ENCODE data around the gene TRDN.
"Not testable (repeated sequence)": the region's sequence is repeated elsewhere in the genome, so short reads cannot be mapped to it uniquely, and the experiment has no call there.

TRDN gene

GRCh38 chr6:123629258-123629941 is 7.3 kb downstream of the TRDN start:
- DNase-seq = peak; percentile 56

DNA sequence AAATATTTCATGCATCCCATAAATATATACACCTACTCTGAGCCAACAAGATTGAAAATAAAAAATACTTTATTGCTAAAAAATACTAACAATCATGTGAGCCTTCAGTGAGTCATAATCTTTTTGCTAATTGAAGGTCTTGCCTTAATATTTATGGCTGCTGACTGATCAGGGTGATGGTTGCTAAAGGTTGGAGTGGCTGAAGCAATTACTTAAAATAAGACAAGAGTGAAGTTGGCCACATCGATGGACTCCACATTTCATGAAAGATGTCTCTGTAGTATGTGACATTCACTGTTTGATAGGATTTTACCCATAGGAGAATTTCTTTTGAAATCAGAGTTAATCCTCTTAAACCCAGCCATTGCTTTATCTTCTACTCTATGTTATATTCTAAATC is 11.1 kb downstream of the TRDN start:
- no peak for DNase-seq

DNA sequence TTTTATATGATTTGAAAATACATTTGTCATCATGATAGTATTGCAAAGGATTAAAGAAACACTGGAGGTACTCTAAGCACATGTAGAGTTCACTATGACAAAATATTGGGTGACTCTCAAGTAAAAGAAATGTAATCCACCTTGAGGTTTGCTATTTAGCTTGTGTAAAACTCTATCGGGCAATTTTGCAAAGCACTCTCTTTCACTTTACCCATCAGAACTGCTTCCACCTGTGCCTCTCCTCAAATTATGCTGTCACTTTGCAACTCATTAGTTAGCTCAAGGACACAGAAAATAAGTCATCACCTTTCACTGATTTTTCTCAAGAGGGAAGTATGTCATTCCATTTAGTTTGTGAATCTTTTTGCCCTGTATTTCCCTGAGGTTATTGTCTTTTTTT is 14.0 kb downstream of the TRDN start:
- no peak for DNase-seq

GRCh38 chr6:123619156-123619555 is 17.6 kb downstream of the TRDN start:
- DNase-seq = no peak

GRCh38 chr6:123616942-123617341 is 19.8 kb downstream of the TRDN start:
- no peak for DNase-seq

- DNase-seq = no peak
Observed at GRCh38 chr6:123616016-123616415, 20.7 kb downstream of the TRDN start.

- no peak for DNase-seq
Observed at GRCh38 chr6:123610779-123611178, 26.0 kb downstream of the TRDN start.

- DNase-seq = no peak
Observed at GRCh38 chr6:123604067-123604466, 32.7 kb downstream of the TRDN start.

DNA sequence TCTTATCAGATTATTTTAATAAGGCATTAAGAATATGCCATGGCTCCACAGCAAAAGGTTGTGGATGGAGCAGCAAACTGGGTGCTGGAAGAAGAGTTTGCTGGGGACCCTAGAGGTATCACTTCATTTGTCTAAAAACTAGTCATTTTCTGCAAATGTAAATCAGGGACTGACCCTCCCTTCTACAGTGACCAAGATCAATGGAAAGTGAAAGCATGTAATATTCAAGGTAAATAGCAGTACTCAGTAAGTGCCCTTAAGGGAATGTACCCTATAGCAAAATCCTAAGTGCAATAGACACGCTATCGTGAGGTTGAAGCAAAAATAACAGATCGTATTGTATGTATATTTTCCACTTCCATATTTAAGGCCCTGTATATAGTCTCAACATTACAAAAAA is 38.7 kb downstream of the TRDN start:
- no peak for DNase-seq

GRCh38 chr6:123594776-123595175 is 42.0 kb downstream of the TRDN start:
- DNase-seq = no peak

DNA sequence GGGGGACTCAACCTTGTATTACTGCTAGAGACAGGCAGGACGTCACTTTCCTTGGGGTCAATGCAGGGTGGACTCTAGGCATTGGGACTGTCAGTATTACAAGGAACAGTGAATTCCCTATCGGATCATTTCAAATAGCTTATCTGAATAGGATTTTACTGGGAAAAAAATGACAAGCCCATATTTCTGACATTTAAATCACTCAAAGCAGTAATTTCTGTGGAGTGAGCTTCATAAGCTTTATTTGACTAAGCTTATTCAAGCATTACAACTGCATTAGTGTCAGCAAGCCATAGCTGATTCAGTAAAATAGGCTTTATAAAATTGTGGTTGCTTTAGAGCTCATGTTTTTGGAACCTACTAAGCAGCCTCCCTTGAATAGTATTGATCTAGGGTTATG is 44.3 kb downstream of the TRDN start:
- DNase-seq = no peak

- DNase-seq = no peak
Observed at GRCh38 chr6:123589973-123590372, 46.8 kb downstream of the TRDN start.

DNA sequence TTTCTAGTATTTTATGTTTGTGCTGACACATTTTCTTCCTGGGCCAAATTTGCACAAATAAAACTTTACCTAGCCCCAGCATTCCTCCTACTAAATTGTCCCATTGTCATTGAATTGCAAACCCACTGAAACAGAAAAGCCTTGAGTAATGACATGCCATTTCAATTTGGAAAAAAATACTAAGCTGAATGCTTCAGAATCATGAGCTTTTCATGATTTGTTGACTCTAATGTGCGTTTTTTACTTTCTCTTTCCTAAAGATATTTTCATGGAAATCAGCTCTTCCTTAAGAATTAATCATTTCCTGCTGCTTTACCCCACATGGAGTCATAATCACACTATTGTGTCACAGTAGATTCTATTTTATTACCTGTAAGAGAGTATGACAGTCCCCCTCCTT is 47.4 kb downstream of the TRDN start:
- DNase-seq = no peak

- no peak for DNase-seq
Observed at GRCh38 chr6:123588546-123588895, 48.2 kb downstream of the TRDN start.

DNA sequence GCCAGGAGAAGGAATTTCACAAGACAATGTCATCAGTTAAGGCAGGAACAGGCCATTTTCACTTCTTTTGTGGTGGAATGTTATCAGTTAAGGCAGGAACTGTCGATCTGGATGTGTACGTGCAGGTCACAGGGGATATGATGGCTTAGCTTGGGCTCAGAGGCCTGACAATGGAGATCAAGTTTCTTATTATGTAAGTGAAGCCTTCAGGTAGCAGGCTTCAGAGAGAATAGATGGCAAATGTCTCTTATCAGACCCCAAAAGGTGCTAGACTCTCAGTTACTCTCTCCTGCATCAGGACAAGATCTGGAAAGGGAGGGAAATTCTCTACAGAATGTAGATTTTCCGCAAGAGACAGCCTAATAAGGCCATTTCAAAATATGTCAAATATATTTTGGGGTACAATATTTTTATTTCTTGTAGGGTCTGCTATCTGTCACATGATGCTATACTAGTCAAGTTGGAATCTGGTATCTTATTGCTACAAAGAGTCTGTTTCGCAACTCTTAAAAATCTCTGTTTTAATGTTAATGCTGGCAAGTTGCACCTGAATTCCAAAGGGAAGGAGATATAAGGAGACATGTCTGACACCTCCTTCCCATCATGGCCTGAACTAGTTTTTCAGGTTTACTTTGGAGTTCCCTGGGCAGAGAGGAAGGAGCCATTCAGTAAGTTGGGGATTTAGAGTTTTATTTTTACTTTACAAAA is 48.8 kb downstream of the TRDN start:
- no peak for DNase-seq

GRCh38 chr6:123587407-123587806 is 49.3 kb downstream of the TRDN start:
- not testable (repeated sequence) for DNase-seq

GRCh38 chr6:123580331-123580730 is 56.4 kb downstream of the TRDN start:
- no peak for DNase-seq

GRCh38 chr6:123575188-123575587 is 61.6 kb downstream of the TRDN start:
- no peak for DNase-seq

GRCh38 chr6:123570813-123571684 is 65.7 kb downstream of the TRDN start:
- no peak for DNase-seq

- DNase-seq = no peak
Observed at GRCh38 chr6:123569575-123569974, 67.2 kb downstream of the TRDN start.

- DNase-seq = no peak
Observed at GRCh38 chr6:123565529-123565928, 71.2 kb downstream of the TRDN start.

GRCh38 chr6:123564361-123564760 is 72.4 kb downstream of the TRDN start:
- no peak for DNase-seq

GRCh38 chr6:123562677-123563076 is 74.1 kb downstream of the TRDN start:
- no peak for DNase-seq

DNA sequence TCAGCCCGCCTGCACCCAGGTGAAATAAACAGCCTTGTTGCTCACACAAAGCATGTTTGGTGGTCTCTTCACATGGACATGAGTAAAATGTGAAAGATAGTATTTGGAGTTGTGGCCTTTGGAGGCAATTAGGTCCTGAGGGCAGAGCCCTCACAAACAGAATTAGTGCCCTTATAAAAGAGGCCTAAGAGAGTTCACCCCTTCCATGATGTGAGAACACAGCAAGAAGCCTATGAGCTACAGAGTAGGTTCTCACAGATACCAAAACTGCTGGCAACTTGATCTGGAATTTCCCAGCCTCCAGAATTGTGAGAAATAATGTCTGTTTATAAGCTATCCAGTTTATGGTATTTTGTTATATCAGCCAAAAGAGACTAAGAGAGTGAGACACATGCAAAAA is 74.5 kb downstream of the TRDN start:
- no peak for DNase-seq
